ENCODE results near the gene MCAM.

DNA sequence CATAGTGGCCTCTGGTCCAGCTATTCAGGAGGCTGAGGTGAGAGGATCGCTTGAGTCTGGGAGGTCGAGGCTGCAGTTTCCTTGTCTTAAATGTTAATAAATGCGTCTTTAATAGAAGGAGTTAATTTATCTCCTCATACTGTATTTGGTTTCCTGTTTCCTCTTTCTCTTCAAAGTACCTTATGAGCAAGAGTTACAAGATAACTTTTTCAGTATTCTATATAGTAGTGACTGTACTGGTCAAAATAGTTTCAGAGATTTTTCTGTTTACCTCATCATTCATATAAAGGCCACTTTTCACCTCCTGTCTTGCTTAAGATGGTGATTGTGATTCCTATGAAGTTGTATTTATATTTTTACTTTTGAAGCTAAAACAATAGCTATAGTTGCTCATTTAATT is 50.9 kb downstream of the MCAM start:
- TF ChIP-seq, protein P1, sequence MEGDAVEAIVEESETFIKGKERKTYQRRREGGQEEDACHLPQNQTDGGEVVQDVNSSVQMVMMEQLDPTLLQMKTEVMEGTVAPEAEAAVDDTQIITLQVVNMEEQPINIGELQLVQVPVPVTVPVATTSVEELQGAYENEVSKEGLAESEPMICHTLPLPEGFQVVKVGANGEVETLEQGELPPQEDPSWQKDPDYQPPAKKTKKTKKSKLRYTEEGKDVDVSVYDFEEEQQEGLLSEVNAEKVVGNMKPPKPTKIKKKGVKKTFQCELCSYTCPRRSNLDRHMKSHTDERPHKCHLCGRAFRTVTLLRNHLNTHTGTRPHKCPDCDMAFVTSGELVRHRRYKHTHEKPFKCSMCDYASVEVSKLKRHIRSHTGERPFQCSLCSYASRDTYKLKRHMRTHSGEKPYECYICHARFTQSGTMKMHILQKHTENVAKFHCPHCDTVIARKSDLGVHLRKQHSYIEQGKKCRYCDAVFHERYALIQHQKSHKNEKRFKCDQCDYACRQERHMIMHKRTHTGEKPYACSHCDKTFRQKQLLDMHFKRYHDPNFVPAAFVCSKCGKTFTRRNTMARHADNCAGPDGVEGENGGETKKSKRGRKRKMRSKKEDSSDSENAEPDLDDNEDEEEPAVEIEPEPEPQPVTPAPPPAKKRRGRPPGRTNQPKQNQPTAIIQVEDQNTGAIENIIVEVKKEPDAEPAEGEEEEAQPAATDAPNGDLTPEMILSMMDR (IDR thresholded peaks at IDR 0.05): no peak
- TF ChIP-seq POLR2A (IDR thresholded peaks at IDR 0.05): no peak
